Measurements from ENCODE around the gene PANK1.

The PANK1 gene

DNA sequence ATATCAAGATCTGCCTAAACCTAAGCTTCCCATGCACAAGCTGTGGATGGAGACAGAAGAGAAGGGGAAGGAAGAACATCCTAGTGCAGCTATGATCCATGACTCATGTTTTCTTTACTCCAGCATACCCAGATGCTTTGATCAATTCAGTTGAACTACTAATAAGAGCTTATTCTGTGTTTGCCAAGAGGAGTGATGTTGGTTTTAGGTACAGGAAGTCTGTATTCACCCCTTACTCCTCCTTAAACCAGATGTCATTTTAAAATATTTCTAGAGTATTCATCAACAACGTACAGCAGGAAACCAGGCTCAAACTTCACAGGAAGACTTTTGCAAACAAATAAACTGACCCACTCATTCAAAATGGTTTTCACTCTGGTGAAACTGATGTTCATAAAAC lies 29.2 kb downstream of the PANK1 start:
- no peak for DNase-seq (ENCODE audit: low read depth in 2 of 2)

DNA sequence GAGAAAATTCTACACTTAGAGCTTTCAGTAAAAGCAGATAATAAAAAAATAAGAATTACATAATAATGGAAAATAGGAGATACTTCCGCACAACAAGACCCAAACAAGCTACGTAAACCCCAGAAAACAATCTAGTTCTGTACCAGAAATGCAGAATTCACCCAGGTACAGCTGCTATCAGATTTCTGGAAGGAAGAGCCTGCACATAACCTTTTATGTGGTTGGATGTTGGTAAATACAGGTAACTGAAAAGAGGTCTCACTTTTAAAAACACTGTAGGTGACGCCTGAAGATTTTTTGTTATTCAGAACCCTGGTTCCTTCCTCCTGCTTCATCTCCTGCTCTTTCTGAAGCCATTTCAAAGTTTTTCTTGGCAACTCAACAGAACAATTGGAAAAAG lies 29.9 kb downstream of the PANK1 start:
- DNase-seq (ENCODE audit: low read depth in 2 of 2) = no peak

DNA sequence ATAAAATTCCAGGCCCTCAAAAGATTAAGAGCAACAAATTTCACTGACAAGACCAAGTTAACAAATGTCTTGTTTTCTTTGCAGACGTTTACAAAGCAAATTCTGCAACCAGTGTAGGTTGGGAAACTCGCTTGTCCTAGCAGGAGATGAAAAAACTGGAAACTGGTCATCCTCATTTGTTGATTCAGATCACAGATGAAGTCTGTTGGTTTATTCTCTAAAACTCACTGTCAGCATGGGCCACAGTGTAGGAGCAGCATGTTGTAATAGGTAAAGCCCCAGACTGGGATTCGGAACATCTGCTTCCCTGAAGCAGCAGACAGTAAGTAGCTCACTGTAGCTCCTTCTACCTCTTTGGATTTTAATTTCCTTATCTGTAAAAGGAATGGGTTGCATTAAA lies 31.5 kb downstream of the PANK1 start:
- no peak for DNase-seq (ENCODE audit: low read depth in 2 of 2)

DNA sequence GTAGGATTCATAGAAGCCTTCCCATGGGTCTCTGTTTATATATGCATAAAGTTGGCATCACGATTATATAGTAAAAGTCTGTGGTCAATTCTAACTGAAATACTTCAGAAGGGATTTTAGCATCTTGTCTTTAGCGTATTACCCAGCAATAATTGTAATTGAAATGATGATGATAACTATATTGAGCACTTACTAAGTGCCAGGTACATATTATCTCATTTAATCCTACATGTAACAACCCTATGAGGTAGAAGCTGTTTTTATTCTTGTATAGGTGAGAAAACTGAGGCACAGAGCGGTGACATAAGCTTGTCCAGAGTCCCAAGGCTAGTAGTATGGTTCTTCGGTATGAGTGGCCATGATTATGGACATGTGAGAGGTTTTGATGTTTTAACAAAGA lies 33.8 kb downstream of the PANK1 start:
- DNase-seq (ENCODE audit: low read depth in 2 of 2) = no peak

DNA sequence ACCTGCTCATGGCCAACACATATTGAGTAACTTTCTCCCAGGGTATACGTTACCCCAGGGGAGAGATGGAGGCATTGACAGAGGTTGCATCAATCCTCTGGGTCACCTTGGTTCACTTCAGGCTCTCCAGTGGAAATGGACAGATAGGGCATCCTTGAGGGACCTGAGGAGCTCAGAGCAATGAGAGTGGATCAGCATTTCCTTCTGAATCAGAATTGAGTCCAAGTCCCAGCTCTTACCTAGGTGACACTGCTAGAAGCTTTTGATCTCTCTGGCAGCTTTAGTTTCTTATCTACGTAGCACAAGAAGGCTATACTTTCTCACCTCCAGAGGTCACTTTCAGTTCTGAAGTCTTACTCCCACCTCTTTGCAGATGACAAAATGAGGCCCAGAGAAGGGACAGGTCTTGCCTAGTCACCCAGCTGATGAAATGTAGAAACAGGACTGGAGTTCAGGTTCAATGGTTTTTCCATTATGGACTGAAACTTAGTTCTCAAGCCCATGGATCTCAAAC lies 35.2 kb downstream of the PANK1 start:
- no peak for DNase-seq (ENCODE audit: low read depth in 2 of 2)

DNA sequence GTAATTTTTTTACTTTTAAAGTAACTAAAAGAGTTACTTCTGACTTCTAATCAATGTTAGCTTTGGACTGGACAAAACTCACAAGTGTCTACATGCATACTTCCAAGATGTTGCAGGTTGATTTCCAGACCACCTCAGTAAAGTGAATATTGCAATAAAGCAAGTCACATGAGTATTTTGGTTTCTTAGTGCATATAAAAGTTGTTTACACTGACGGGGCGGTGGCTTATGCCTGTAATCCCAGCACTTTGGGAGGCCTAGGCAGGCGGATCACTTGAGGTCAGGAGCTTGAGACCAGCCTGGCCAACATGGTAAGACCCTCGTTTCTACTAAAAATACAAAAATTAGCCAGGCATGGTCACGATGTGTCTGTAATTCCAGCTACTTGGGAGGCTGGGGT lies 40.8 kb downstream of the PANK1 start:
- no peak for DNase-seq (ENCODE audit: low read depth in 2 of 2)

DNA sequence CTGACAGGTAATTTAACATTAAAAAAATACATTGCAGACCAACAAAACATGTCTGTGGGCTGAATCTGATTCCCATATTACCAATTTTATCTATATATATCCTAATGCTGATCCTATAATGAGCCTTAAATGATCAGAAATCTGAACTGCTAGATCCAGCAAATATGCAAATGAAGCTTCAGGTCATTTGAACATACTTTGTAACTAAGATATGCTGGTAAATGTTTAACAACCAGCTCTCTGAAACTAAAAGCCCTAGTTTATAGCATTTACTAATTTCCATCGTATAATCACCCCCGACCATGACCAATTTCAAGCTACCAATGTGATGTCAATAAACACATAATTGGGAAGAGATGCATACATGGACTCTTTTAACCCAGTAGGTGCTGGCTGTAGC lies 42.1 kb downstream of the PANK1 start:
- no peak for DNase-seq (ENCODE audit: low read depth in 2 of 2)

DNA sequence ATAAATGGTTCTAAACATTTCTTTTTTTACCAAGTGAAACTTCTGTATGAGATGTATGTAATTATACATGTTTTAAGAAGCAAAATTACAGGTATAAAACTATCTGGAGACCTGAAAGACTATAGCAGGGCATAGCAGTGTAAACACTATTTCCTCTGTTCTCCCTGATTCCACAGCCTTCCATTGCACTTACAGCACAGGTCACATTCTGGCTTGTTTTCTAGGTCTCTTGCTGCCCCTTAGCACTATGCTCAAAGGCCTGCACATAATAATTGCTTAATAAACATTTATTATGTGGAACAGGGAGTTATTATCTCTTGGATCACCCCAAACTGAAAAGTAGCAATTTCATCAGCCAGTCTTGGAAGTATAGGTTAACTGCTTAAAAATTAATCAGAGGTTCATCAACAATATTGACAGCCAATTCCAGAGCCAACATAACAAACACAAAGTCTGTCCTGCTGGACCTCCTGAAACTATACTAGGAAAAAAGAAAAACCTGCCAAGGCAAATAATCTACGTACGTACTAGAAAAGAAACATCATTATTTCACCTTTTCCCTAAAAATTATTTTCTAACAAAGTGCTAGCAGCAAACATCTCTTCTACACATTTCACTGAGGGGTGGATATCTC lies 43.2 kb downstream of the PANK1 start:
- DNase-seq (ENCODE audit: low read depth in 2 of 2) = no peak

DNA sequence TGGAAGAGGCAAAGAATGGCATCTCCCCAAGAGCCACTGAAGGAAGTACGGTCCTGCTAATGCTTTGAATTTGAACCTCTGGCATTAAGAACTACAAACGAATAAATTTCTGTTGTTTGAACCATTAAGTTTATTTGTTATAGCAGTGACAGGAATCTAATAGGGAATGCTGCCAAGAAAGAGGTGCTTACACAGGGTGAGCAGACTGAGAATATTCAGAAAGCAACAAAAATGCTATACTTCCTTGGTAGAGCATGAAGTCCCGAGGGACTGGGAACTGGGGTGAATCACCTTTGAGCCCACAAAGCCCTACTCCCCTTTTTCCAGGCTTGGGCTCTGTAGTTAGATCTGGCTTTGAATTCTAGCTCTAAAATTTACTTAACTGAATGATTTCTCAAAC lies 45.0 kb downstream of the PANK1 start:
- no peak for DNase-seq (ENCODE audit: low read depth in 2 of 2)

DNA sequence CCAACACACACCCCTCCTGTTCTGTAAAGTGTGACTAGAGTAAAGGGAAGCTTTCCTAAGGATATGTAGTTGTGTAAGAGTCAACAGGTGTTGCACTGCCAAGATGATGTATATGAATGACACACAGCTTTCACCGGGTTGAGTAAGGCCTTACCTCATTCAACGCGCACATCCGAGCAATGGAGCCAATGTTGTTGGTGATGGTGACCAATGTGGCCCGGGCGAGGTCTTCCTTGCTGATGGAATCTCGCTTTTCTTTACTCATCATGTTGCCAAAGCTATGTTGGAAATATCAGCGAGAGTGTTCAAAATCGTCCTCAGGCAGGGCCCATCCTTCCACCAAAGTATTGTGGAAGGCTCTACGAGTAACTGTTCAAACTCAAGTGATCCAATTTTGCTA lies 52.0 kb downstream of the PANK1 start:
- DNase-seq (ENCODE audit: low read depth in 2 of 2) = no peak

DNA sequence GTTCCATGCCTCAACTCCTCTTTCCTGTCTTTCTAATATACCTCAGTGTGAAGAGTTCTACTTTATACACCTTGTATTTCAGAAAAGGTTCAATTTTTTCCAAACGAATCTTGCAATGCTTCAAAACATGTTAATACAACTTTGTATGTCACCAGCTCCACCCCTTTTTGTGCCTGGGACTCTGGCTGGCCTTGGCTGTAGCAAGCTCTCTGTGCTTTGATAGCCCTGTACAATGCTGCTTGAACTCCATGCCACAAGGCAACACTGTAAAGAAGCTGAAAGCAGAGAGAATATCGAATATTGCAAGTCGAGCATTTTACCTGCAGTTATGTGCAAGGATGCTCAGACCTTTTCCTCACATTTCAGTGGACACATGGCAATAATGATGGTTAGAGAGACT lies 52.5 kb downstream of the PANK1 start:
- no peak for DNase-seq (ENCODE audit: low read depth in 2 of 2)

DNA sequence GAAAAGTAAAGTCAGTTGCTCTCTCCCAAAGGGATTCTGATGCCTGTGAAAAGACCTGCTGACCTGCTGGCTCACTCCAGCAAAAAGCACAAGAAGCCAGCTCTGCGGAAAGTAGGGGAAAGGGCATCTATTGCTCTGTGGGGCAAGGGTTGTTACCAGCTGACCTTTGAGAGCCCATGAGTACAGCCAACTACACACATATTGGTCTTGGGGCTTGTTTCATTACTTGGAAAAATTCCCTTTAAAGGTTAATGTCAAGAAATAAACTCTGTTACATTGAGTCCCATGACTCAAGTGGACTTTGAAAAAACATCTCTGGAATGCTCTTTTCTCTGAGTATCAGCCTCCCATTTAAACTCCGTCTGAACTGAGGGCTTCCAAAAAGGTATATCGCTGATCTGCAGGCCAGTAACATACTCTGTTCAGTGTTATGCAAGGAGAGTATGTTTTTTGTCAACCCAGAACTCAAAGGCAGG lies 53.2 kb downstream of the PANK1 start:
- DNase-seq (ENCODE audit: low read depth in 2 of 2) = no peak

DNA sequence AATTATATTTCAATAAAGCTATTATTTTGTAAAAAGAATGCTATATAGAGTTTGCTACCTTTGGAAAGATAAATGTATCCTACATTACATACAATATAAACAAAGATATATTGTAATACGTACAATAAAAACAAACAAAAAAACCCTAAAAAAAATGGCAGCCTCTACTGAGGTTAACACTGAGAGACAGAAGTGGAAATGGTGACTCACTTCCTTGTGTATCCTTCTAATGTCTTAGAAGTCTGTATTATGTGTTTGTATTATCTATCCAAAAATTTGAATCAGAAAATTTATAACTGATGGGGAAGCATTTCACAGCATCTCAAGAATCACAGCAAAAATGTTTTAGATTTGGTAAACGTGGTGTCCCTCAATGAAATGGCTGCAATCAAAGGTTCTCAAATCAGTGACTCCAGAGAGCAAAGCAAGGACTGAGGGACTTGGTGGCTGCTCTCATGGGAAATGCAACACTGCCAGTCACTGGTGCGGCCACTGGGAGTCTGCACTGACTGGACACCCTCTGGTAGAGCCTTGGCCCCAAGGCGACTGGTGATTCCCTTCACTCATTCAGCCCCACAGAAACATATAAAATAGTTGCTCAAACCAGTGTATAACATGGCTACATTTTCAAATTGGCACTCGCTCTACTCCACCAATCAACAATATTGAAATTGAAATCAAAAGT lies 53.8 kb downstream of the PANK1 start:
- no peak for DNase-seq (ENCODE audit: low read depth in 2 of 2)

DNA sequence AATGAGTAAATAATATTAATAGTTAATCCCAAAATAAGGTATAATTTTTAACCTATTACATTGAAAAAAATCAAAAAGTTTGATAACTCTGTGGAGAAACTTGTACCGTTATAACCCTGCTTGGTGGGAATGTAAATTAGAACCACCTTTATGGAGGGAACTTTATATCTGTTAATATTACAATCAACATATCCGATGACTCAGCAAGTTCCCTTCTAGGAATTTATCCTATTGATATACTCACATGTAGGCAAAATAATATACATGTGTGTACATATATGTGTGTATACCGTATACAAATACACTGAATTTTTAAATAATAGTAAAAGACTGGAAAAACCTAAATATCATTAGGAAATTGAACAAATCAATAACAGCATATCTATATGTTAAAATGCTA lies 54.7 kb downstream of the PANK1 start:
- DNase-seq (ENCODE audit: low read depth in 2 of 2) = no peak

DNA sequence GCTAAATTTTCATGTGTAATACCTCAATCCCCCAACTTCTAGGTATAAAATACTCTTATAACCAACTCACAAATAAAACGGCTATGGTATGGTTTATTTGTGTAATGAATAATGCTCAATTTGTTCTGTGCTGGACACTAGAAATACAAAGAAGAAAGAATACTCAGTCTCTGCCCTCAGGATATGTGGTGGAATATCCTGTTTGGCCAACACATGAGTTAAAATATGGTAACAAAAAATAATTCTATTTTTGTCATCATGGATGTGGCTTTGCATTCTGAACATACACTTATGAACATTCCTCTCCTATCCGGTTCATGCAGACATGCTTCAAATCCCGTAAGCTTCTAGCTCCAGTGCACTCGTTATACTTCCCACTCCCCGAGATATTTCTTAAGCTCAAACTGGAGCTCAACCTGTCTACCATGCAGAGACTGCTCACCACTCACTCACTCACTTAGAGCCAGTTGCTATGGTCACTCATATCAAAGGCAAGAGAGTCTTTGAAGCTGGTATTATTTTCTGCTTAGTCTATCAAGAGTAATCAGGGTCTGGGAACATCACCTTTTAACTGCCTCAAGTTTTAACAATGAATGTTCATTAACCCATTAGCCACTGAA lies 55.8 kb downstream of the PANK1 start:
- no peak for DNase-seq (ENCODE audit: low read depth in 2 of 2)

DNA sequence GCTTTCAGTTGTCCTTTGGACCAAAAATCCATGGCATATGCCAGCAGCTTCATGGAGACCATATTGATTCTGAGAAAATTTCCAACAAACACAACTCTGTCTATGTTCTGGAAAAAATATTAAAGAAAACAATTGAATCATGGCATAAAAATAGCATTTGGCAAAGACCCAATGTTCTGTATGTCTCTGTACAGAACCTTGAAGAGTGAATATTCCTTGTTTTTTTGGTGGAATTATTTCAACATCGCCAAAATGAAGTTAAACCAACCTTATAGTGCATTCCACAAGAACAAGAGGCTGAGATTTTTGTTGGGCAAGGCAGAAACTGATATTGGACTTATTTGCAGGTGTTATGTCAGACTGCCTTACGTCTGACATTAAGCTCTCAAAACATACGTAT lies 56.4 kb downstream of the PANK1 start:
- DNase-seq (ENCODE audit: low read depth in 2 of 2) = no peak

DNA sequence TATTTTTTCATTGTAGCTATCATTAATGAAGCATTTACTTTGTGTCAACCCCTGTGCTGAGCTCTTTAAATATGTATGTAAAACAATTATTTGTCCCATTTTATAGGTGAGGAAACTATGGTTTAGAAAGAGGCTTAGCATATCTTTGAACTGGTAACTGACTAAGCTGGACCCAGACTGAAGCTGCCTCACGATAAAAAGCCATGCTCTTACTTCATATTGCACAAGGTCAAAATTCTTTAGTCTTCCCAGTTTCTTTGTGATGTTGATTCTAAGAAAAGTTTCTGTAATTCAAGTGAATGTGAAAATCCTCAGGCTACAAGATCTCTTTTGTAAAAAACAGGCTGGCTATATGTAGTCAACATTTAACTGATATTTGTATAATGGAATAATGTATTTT lies 63.0 kb downstream of the PANK1 start:
- no peak for DNase-seq (ENCODE audit: low read depth in 2 of 2)

DNA sequence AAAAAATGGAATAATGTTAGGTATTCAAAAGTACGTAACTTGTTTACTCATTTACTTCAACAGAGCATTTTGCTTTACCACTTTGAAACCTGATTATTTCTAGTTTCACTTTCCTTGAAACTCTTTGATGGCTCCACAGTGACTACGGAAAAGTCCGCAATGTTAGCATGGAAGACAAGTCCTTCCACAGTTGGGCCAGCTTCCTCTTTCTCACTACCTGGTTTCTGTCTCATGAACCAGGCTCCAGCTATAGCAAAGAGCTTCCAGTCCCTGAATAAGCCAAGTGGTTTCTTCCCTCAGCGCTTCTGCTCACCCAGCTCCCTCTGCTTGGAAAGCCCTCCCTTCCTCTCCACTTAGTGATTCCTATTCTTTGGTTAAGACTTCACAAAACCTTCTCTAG lies 64.8 kb downstream of the PANK1 start:
- DNase-seq (ENCODE audit: low read depth in 2 of 2) = no peak

DNA sequence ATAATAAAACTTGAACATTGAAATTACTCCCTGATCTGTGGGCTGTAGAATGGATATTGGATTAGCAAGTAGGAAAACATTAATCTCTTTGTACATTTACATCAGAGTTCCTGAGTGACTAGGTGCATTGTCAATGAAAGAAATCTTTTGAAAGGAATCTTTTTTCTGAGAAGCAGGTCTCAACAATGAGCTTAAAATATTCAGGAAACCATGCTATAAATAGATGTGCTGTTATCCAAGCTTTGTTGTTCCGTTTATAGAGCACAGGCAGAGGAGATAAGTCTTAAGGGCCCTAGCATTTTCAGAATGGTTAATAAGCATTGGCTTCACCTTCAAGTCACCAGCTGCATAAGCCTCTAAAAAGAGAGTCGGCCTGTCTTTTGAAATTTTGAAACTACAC lies 68.3 kb downstream of the PANK1 start:
- DNase-seq (ENCODE audit: low read depth in 2 of 2) = no peak

DNA sequence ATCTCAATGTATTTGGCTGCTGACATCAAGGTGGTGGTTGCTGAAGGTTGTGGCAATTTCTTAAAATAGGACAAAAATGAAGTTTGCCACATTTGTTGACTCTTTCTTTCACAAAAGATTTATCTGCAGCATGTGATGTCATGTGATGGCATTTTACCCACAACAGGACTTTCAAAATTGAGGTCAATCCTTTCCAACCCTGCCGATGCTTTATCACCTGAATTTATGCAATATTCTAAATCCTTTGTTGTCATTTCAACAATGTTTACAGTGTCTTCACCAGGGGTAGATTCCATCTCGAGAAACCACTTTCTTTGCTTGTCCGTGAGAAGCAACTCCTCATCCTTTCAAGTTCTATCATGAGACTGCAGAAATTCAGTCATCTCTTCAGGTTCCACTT lies 69.0 kb downstream of the PANK1 start:
- DNase-seq (ENCODE audit: low read depth in 2 of 2) = no peak

DNA sequence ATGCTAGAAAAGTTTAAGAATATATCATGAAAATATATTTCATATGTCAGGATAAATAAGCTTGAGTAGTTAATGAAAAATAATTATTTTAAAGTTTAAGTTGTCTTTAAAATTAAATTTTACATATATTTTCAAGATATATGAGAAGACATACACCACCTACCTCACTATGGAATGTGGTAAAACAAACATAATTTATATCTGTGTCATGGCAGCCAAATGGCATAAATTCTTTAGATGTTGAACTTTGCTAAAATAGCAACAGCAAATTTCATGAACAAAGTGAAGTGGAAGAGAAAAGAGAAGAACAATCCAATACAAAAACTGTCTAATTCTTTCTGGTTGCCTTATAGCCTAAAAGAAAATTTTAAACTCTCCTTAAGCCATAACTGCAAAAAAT lies 70.0 kb downstream of the PANK1 start:
- DNase-seq (ENCODE audit: low read depth in 2 of 2) = no peak

DNA sequence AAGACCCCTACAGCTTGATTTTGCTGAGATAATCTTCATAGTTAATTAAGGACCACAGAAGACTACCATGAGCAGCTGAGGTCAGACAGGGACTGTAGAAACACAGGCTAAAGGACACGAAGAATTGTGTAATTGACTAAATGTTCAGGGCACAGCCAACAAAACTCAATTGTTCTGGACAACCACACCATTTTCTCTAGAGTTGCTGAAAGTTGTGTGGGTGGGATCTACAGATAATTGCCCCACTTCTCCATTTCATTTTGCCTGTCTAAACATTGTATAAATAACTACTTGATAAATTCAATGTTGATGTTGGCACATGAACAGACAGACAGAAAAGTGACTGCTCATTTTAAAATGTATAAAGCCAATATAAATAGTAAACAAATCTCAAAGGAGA lies 70.7 kb downstream of the PANK1 start:
- DNase-seq (ENCODE audit: low read depth in 2 of 2) = no peak

DNA sequence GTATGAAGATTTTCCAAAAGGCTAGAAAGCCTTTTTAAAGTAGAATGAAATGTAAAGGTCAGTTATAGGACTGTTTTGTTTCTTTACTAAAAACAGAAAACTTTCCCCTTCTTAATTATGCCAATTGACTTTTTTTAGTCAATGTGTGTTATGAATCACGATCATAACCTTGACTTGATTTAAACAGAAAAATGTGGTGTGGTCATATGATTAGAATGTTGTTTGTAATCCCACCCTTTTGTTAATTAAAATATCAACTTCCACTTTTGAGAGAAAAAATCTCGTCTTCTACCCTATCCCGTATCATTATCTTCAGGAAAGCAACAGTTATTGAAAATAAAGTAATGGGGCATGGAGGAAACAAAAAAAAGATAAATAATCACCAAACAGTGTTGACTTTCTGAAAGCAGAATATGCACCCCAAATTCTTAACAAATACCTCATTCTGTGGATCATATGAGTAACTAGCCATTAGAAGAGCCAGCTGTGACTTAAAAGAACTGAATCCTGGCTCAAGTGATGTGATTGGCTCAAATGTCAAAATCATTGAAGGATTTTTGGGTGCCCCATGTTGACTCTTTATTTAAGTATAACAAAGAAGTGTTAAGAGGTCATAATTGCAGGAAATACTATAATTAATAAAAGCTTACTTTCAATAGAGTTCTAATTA lies 77.3 kb downstream of the PANK1 start:
- DNase-seq (ENCODE audit: low read depth in 2 of 2) = no peak

Data from stimulated activated CD8-positive, alpha-beta memory T cell treated with anti-CD3 and anti-CD28 coated beads, Interleukin-2, amount 100 ng/mL, for 1 hour (primary cell).